KMS-11 (cell line): ENCODE measurements around the gene RPGRIP1.
"Not testable (repeated sequence)": the region's sequence is repeated elsewhere in the genome, so short reads cannot be mapped to it uniquely, and the experiment has no call there.

Source experiments
- H2AFZ ChIP-seq: fragments of 200-600 bp; sonication (generic); 2 replicates; pipeline ENCODE4 v1.6.1; 2016; ENCODE audit warnings: antibody characterized with exemption, mixed run types, low read depth
- H3K27ac ChIP-seq: fragments of 200-600 bp; sonication (generic); 2 replicates; pipeline ENCODE4 v1.6.1; 2016; ENCODE audit warnings: mild to moderate bottlenecking, mixed run types
- H3K27me3 ChIP-seq: fragments of 200-600 bp; sonication (generic); 2 replicates; pipeline ENCODE4 v1.6.1; 2017; ENCODE audit warnings: mild to moderate bottlenecking, low read depth, mixed run types, moderate library complexity; ENCODE audit not compliant: insufficient read depth
- H3K36me3 ChIP-seq: fragments of 200-600 bp; sonication (generic); 2 replicates; pipeline ENCODE4 v1.6.1; 2017; ENCODE audit warnings: mild to moderate bottlenecking, mixed run types; ENCODE audit not compliant: insufficient read depth
- H3K4me1 ChIP-seq: fragments of 200-600 bp; sonication (generic); 2 replicates; pipeline ENCODE4 v1.6.1; 2016; ENCODE audit warnings: mild to moderate bottlenecking, low read depth, mixed run types; ENCODE audit not compliant: poor library complexity, severe bottlenecking
- H3K4me2 ChIP-seq: fragments of 200-600 bp; sonication (generic); 2 replicates; pipeline ENCODE4 v1.7.0; 2016; ENCODE audit warnings: mild to moderate bottlenecking, mixed run types
- H3K4me3 ChIP-seq: fragments of 200-600 bp; sonication (generic); IDR thresholded peaks from 2 replicates; pipeline ENCODE4 v1.6.1; 2017; ENCODE audit warnings: low read depth, low read length, mixed read lengths; ENCODE audit not compliant: insufficient read depth
- H3K79me2 ChIP-seq: fragments of 200-600 bp; sonication (generic); 2 replicates; pipeline ENCODE4 v1.6.1; 2016; ENCODE audit warnings: low read depth, mixed run types; ENCODE audit not compliant: insufficient read depth
- H3K9ac ChIP-seq: fragments of 200-600 bp; sonication (generic); 2 replicates; pipeline ENCODE4 v1.6.1; 2016; ENCODE audit warnings: mild to moderate bottlenecking, mixed run types
- H4K20me1 ChIP-seq: fragments of 200-600 bp; sonication (generic); 2 replicates; pipeline ENCODE4 v1.6.1; 2016; ENCODE audit warnings: mild to moderate bottlenecking, mixed run types; ENCODE audit not compliant: insufficient read depth
- CTCF ChIP-seq: fragments of 200-600 bp; sonication (generic); conservative IDR thresholded peaks from 2 replicates; pipeline ENCODE4 v1.6.1; 2017; ENCODE audit warnings: low read depth, mild to moderate bottlenecking, antibody characterized with exemption, low read length, moderate library complexity, mixed read lengths

The RPGRIP1 gene

GRCh38 chr14:21251215-21251614 lies 28.7 kb upstream of the RPGRIP1 start:
- H2AFZ ChIP-seq = no peak overlapping the region
- H3K79me2 ChIP-seq = peaks cover 100% of the 10 kb centered on the region
- peaks cover 36% of the 10 kb centered on the region for H4K20me1 ChIP-seq
- H3K4me2 ChIP-seq = no peak overlapping the region
- no peak for TF ChIP-seq CTCF
- H3K27ac ChIP-seq = no peak overlapping the region
- H3K4me3 ChIP-seq = no peak overlapping the region
- no peak overlapping the region for H3K9ac ChIP-seq
- peaks cover 12% of the 10 kb centered on the region for H3K4me1 ChIP-seq
- no peaks in the 10 kb centered on the region for H3K36me3 ChIP-seq
- no peaks in the 10 kb centered on the region for H3K27me3 ChIP-seq

GRCh38 chr14:21252149-21252548 lies 27.7 kb upstream of the RPGRIP1 start:
- no peak overlapping the region for H3K9ac ChIP-seq
- no peak overlapping the region for H3K4me3 ChIP-seq
- H3K27me3 ChIP-seq = no peaks in the 10 kb centered on the region
- H3K4me1 ChIP-seq = peaks cover 13% of the 10 kb centered on the region
- no peaks in the 10 kb centered on the region for H3K36me3 ChIP-seq
- TF ChIP-seq CTCF = no peak
- no peak overlapping the region for H3K27ac ChIP-seq
- H3K4me2 ChIP-seq = no peak overlapping the region
- no peak overlapping the region for H2AFZ ChIP-seq
- H3K79me2 ChIP-seq = peaks cover 100% of the 10 kb centered on the region
- peaks cover 45% of the 10 kb centered on the region for H4K20me1 ChIP-seq

GRCh38 chr14:21255385-21256101 lies 24.3 kb upstream of the RPGRIP1 start:
- Histone ChIP-seq H3K36me3 (0 out of 2 replicates have a peak, but pooled peaks cover 6% of the 10 kb centered on the region), H3K4me2 (no peak overlapping the region), H3K27me3 (no peaks in the 10 kb centered on the region), H3K79me2 (peaks cover 98% of the 10 kb centered on the region), H2AFZ (no peak overlapping the region), H4K20me1 (peaks cover 50% of the 10 kb centered on the region), H3K9ac (no peak overlapping the region), H3K4me1 (peaks cover 27% of the 10 kb centered on the region), H3K4me3 (no peak overlapping the region), H3K27ac (no peak overlapping the region)
- no peak for TF ChIP-seq CTCF

GRCh38 chr14:21256102-21256447 lies 23.8 kb upstream of the RPGRIP1 start:
- H3K9ac ChIP-seq, H3K4me3 ChIP-seq, H2AFZ ChIP-seq, H3K27ac ChIP-seq, H3K27me3 ChIP-seq, H3K36me3 ChIP-seq, H3K4me2 ChIP-seq: not testable (repeated sequence)
- Histone ChIP-seq H3K4me1 (peaks cover 30% of the 10 kb centered on the region), H4K20me1 (peaks cover 50% of the 10 kb centered on the region), H3K79me2 (peaks cover 98% of the 10 kb centered on the region)
